NCI-H510A treated with DMSO at 0.1 percent for 48 hours (cell line): ENCODE measurements around the gene MEIOC.
"Not testable (repeated sequence)": the region's sequence is repeated elsewhere in the genome, so short reads cannot be mapped to it uniquely, and the experiment has no call there.

Source experiments
- DNase-seq: peaks from one replicate; lab custom pipeline; 2025; lab: John Stamatoyannopoulos, UW

MEIOC gene

GRCh38 chr17:44655983-44656710, at the start of gene MEIOC:
TSS of gene MEIOC (plus strand) at chr17:44656468. CDS start at chr17:44656614, 146 bp downstream.
- peak; percentile 60 for DNase-seq

- no peak for DNase-seq
Measured at GRCh38 chr17:44606658-44607057, 49.6 kb upstream of the MEIOC start.

GRCh38 chr17:44607836-44608690, 48.2 kb upstream of the MEIOC start:
- DNase-seq, result peak; percentile 62

- DNase-seq, result no peak
Measured at GRCh38 chr17:44608727-44609435, 47.4 kb upstream of the MEIOC start.

GRCh38 chr17:44610331-44610730, 45.9 kb upstream of the MEIOC start:
- peak; percentile 59 for DNase-seq

- DNase-seq, result no peak
Measured at GRCh38 chr17:44610871-44611270, 45.4 kb upstream of the MEIOC start.

GRCh38 chr17:44614862-44615261, 41.4 kb upstream of the MEIOC start:
- no peak for DNase-seq

GRCh38 chr17:44618652-44619051, 37.6 kb upstream of the MEIOC start:
- DNase-seq, result not testable (repeated sequence)

GRCh38 chr17:44623070-44623725, 33.1 kb upstream of the MEIOC start:
- DNase-seq, result no peak

GRCh38 chr17:44627513-44628242, 28.6 kb upstream of the MEIOC start:
- no peak for DNase-seq

GRCh38 chr17:44628243-44629188, 27.8 kb upstream of the MEIOC start:
- peak; percentile 91 for DNase-seq

GRCh38 chr17:44629314-44629713, 27.0 kb upstream of the MEIOC start:
- DNase-seq, result no peak

GRCh38 chr17:44630703-44631102, 25.6 kb upstream of the MEIOC start:
- DNase-seq, result no peak

GRCh38 chr17:44633998-44634397, 22.3 kb upstream of the MEIOC start:
- no peak for DNase-seq

- not testable (repeated sequence) for DNase-seq
Measured at GRCh38 chr17:44634401-44634800, 21.9 kb upstream of the MEIOC start.

- peak; percentile 39 for DNase-seq
Measured at GRCh38 chr17:44636562-44636961, 19.7 kb upstream of the MEIOC start.

GRCh38 chr17:44637066-44637465, 19.2 kb upstream of the MEIOC start:
- no peak for DNase-seq

- DNase-seq, result no peak
Measured at GRCh38 chr17:44642834-44643233, 13.4 kb upstream of the MEIOC start.

GRCh38 chr17:44645341-44645740, 10.9 kb upstream of the MEIOC start:
- DNase-seq, result no peak

- DNase-seq, result no peak
Measured at GRCh38 chr17:44646280-44646679, 10.0 kb upstream of the MEIOC start.
